GM04504 (cell line): ENCODE measurements around the gene TRAPPC2L.

Experiments used
- DNase-seq: peaks from one replicate; pipeline ENCODE4 v3.0.0-alpha.2; 2012; ENCODE audit warnings: low read depth

Gene TRAPPC2L

GRCh38 chr16:88861359-88861758, 4.4 kb downstream of the TRAPPC2L start:
- no peak for DNase-seq

- no peak for DNase-seq
Measured at GRCh38 chr16:88862968-88863367, 6.0 kb downstream of the TRAPPC2L start.

GRCh38 chr16:88863426-88863825, 6.5 kb downstream of the TRAPPC2L start:
- DNase-seq = no peak

- no peak for DNase-seq
Measured at GRCh38 chr16:88864099-88864498, 7.2 kb downstream of the TRAPPC2L start.

GRCh38 chr16:88864521-88864920, 7.6 kb downstream of the TRAPPC2L start:
- no peak for DNase-seq

- no peak for DNase-seq
Measured at GRCh38 chr16:88865310-88865709, 8.4 kb downstream of the TRAPPC2L start.

- no peak for DNase-seq
Measured at GRCh38 chr16:88865742-88866141, 8.8 kb downstream of the TRAPPC2L start.

GRCh38 chr16:88866151-88866920, 9.4 kb downstream of the TRAPPC2L start, which contains the start of gene PABPN1L:
TSS of gene PABPN1L (minus strand) at chr16:88866660. CDS start at chr16:88866606, 54 bp downstream.
- no peak for DNase-seq

GRCh38 chr16:88867581-88868246, 10.8 kb downstream of the TRAPPC2L start:
- no peak for DNase-seq

GRCh38 chr16:88868974-88869672, 12.2 kb downstream of the TRAPPC2L start:
- DNase-seq = no peak

- no peak for DNase-seq
Measured at GRCh38 chr16:88869673-88869980, 12.7 kb downstream of the TRAPPC2L start.

- DNase-seq = no peak
Measured at GRCh38 chr16:88870608-88871348, 13.9 kb downstream of the TRAPPC2L start.

GRCh38 chr16:88871349-88871702, 14.4 kb downstream of the TRAPPC2L start:
- no peak for DNase-seq

GRCh38 chr16:88871730-88872416, 14.9 kb downstream of the TRAPPC2L start:
- DNase-seq = no peak

- DNase-seq = no peak
Measured at GRCh38 chr16:88872650-88873331, 15.9 kb downstream of the TRAPPC2L start.

GRCh38 chr16:88874938-88875599, 18.1 kb downstream of the TRAPPC2L start:
- no peak for DNase-seq

- no peak for DNase-seq
Measured at GRCh38 chr16:88875703-88876234, 18.8 kb downstream of the TRAPPC2L start.

GRCh38 chr16:88876942-88877526, 20.1 kb downstream of the TRAPPC2L start:
- DNase-seq = no peak

GRCh38 chr16:88877564-88878289, 20.8 kb downstream of the TRAPPC2L start:
- DNase-seq = no peak
